Endothelial cell (in vitro differentiated cells): Measurements from ENCODE around the gene SNF8. TPM values are rescaled to one million over a fixed set of nuclear protein-coding genes. Genes with fewer than 3 reads are reported as not detected.

ENCODE experiments used
- DNase-seq: peaks from one replicate; pipeline ENCODE4 v3.0.0; 2021; ENCODE audit warnings: low spot score
- H3K27ac Mint-ChIP-seq: one replicate; pipeline ENCODE4 v1.8.0; 2021; ENCODE audit warnings: mixed read lengths, inconsistent platforms; ENCODE audit not compliant: unreplicated experiment
- H3K27me3 Mint-ChIP-seq: one replicate; pipeline ENCODE4 v1.8.0; 2021; ENCODE audit warnings: mild to moderate bottlenecking, moderate library complexity, mixed read lengths, inconsistent platforms; ENCODE audit not compliant: unreplicated experiment
- H3K36me3 Mint-ChIP-seq: one replicate; pipeline ENCODE4 v1.8.0; 2021; ENCODE audit warnings: mild to moderate bottlenecking, low read depth, mixed read lengths, inconsistent platforms; ENCODE audit not compliant: unreplicated experiment
- H3K4me1 Mint-ChIP-seq: one replicate; pipeline ENCODE4 v1.8.0; 2021; ENCODE audit warnings: mild to moderate bottlenecking, mixed read lengths, inconsistent platforms; ENCODE audit not compliant: unreplicated experiment
- H3K4me3 Mint-ChIP-seq: one replicate; pipeline ENCODE4 v1.8.0; 2021; ENCODE audit warnings: mild to moderate bottlenecking, mixed read lengths, inconsistent platforms; ENCODE audit not compliant: unreplicated experiment
- H3K9me3 Mint-ChIP-seq: one replicate; pipeline ENCODE4 v1.8.0; 2021; ENCODE audit warnings: mixed read lengths, inconsistent platforms; ENCODE audit not compliant: unreplicated experiment
- total RNA-seq: library from RNA; stranded (reverse); fragmentation: NEBNext Ultra II Directional; extraction: Animal tissue kit (Norgen Biotek cat#: 25700); gene quantifications from one replicate; pipeline ENCODE4 v1.2.1, GENCODE V29; 2021; ENCODE audit not compliant: unreplicated experiment
- TF ChIP-seq, protein P1 (sequence below): fragments of 200-600 bp; sonication (generic); IDR thresholded peaks from one replicate; pipeline ENCODE4 v1.5.0; 2021; ENCODE audit warnings: antibody characterized with exemption; ENCODE audit not compliant: unreplicated experiment

The SNF8 gene
- total RNA-seq, 1 donor from 2014 or later = 149 TPM

GRCh38 chr17:48908853-48909394 lies 35.7 kb downstream of the SNF8 start:
- peak overlapping the region; percentile 99 for H3K4me3 Mint-ChIP-seq
- peak; percentile 89 for DNase-seq
- peak overlapping the region; percentile 96 for H3K27ac Mint-ChIP-seq
- peaks cover 25% of the 10 kb centered on the region for H3K4me1 Mint-ChIP-seq
- peaks cover 30% of the 10 kb centered on the region for H3K36me3 Mint-ChIP-seq
- TF ChIP-seq, protein P1, sequence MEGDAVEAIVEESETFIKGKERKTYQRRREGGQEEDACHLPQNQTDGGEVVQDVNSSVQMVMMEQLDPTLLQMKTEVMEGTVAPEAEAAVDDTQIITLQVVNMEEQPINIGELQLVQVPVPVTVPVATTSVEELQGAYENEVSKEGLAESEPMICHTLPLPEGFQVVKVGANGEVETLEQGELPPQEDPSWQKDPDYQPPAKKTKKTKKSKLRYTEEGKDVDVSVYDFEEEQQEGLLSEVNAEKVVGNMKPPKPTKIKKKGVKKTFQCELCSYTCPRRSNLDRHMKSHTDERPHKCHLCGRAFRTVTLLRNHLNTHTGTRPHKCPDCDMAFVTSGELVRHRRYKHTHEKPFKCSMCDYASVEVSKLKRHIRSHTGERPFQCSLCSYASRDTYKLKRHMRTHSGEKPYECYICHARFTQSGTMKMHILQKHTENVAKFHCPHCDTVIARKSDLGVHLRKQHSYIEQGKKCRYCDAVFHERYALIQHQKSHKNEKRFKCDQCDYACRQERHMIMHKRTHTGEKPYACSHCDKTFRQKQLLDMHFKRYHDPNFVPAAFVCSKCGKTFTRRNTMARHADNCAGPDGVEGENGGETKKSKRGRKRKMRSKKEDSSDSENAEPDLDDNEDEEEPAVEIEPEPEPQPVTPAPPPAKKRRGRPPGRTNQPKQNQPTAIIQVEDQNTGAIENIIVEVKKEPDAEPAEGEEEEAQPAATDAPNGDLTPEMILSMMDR = no peak
- H3K9me3 Mint-ChIP-seq = no peaks in the 10 kb centered on the region
- H3K27me3 Mint-ChIP-seq = peaks cover 1% of the 10 kb centered on the region

GRCh38 chr17:48908047-48908843 lies 36.4 kb downstream of the SNF8 start, which contains the start of gene UBE2Z:
Gene UBE2Z (plus strand): TSS chr17:48908407. CDS start chr17:48908504, 97 bp downstream.
- peaks cover 26% of the 10 kb centered on the region for H3K36me3 Mint-ChIP-seq
- H3K27me3 Mint-ChIP-seq = peaks cover 1% of the 10 kb centered on the region
- TF ChIP-seq, protein P1 = no peak
- DNase-seq = peak; percentile 84
- H3K4me3 Mint-ChIP-seq = peak within 1 kb of the TSS; percentile 99
- peaks cover 25% of the 10 kb centered on the region for H3K4me1 Mint-ChIP-seq
- peak within 1 kb of the TSS; percentile 100 for H3K27ac Mint-ChIP-seq
- no peaks in the 10 kb centered on the region for H3K9me3 Mint-ChIP-seq

DNA sequence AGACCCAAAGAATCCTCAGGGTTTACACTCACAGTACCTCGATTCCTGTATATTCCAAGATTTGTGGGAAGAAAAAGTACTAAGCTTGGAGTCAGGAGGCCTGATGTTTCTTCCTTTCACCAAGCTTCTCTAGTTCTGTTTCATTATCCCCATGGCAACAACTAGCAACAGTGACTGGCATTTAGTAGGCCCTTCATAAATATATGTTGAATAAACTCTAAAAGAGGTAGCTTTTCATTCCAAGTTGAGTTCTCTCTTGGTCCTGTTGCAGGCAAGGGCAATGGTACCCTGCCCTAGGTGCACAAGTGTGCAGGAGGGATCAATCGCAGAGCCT lies 37.0 kb downstream of the SNF8 start:
- H3K36me3 Mint-ChIP-seq = peaks cover 25% of the 10 kb centered on the region
- TF ChIP-seq, protein P1 = no peak
- no peak for DNase-seq
- peaks cover 1% of the 10 kb centered on the region for H3K27me3 Mint-ChIP-seq
- no peaks in the 10 kb centered on the region for H3K9me3 Mint-ChIP-seq
- peaks cover 25% of the 10 kb centered on the region for H3K4me1 Mint-ChIP-seq
- peak overlapping the region; percentile 100 for H3K27ac Mint-ChIP-seq
- H3K4me3 Mint-ChIP-seq = peak overlapping the region; percentile 96

- TF ChIP-seq, protein P1 = no peak
- H3K4me3 Mint-ChIP-seq = no peak overlapping the region
- DNase-seq = no peak
These were observed 38.6 kb downstream of the SNF8 start for GRCh38 chr17:48905987-48906515.

DNA sequence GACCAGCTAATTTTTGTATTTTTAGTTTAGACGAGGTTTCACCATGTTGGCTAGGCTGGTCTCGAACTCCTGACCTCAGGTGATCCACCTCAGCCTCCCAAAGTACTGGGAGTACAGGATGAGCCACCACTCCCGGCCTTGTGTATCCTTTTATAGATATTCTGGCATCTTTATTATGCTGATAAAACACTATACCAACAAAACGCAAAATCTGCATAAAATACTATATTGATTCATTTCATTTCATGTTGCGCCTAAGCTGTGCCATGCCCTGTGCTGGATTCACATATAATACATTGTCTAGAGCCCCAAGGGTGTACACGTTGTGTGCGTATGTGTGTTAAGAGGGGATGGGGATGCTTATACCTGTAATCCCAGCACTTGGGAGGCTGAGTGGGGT lies 40.2 kb downstream of the SNF8 start:
- TF ChIP-seq, protein P1 = no peak
- H3K9me3 Mint-ChIP-seq = no peaks in the 10 kb centered on the region
- DNase-seq = no peak
- peaks cover 1% of the 10 kb centered on the region for H3K27me3 Mint-ChIP-seq
- H3K36me3 Mint-ChIP-seq = peaks cover 4% of the 10 kb centered on the region
- peaks cover 3% of the 10 kb centered on the region for H3K4me1 Mint-ChIP-seq
- no peak overlapping the region for H3K4me3 Mint-ChIP-seq
- H3K27ac Mint-ChIP-seq = no peak overlapping the region

More at GRCh38 chr17:48905987-48906515, 38.6 kb downstream of the SNF8 start:
- Mint-ChIP-seq H3K9me3 (no peaks in the 10 kb centered on the region), H3K27ac (no peak overlapping the region), H3K36me3 (peaks cover 10% of the 10 kb centered on the region), H3K4me1 (peaks cover 17% of the 10 kb centered on the region), H3K27me3 (peaks cover 1% of the 10 kb centered on the region)
